Stimulated activated CD8-positive, alpha-beta memory T cell treated with anti-CD3 and anti-CD28 coated beads, Interleukin-2, amount 100 ng/mL, for 1 hour (primary cell): ENCODE data around the gene CLCN4.

Experiments
- DNase-seq, 2 donors: peaks; one replicate each; pipeline ENCODE4 v3.0.0-alpha.2; 2020; ENCODE audit warnings: low read depth in 2 of 2

CLCN4 gene

GRCh38 chrX:10129229-10129628 lies 27.5 kb upstream of the CLCN4 start:
- no peak for DNase-seq

DNA sequence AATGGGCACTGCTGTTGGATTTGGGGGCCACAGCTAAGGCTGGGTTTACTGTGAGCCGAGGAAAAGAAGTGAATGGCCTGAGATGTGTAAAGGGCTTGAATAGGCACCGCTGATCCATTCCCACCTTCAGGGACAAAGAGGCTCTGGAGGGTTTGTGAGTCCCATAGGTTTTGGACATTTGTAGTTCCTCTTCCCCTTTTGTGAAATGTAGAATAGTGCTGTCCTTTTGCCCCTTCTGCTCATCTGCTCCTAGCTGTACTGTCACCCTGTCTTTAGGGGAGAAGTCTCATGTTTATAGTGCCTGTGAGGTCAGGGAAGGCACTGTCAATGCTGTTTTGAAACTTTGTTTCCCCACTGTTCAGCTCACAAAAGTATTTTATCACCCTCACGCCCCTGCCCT lies 26.4 kb upstream of the CLCN4 start:
- no peak for DNase-seq

DNA sequence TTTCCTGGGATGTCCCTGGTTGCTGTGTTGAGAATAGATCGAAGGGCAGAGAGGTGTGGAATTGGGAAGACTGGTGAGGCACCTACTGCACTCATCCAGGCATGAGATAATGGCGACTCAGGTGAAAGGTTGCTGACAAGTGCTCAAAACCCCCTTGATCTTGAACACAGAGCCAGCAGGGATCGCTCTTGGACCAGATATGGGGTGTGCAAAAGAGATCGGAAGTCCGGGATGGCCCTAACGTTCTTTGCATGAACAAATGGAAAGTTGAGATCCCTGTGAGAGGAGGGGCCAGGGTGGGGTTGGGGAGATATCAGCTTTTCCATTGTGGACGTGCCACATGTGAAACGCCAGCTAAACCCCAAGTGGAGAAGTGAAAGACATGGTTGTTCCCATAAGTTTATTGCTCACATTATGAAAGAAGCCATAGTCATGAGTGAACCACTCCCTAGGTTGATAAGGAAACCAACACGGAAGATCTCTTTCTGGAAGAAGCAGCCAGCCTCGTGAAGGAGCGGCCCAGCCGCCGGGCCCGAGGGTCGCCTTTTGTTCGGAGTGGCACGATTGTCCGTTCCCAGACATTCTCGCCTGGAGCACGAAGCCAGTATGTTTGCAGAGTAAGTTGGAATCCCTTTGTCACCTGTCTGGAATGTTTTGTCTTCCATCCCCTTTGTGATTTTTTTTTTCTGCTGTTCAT lies 22.6 kb upstream of the CLCN4 start:
- DNase-seq, result no peak

GRCh38 chrX:10134921-10135320 lies 21.9 kb upstream of the CLCN4 start:
- no peak for DNase-seq

DNA sequence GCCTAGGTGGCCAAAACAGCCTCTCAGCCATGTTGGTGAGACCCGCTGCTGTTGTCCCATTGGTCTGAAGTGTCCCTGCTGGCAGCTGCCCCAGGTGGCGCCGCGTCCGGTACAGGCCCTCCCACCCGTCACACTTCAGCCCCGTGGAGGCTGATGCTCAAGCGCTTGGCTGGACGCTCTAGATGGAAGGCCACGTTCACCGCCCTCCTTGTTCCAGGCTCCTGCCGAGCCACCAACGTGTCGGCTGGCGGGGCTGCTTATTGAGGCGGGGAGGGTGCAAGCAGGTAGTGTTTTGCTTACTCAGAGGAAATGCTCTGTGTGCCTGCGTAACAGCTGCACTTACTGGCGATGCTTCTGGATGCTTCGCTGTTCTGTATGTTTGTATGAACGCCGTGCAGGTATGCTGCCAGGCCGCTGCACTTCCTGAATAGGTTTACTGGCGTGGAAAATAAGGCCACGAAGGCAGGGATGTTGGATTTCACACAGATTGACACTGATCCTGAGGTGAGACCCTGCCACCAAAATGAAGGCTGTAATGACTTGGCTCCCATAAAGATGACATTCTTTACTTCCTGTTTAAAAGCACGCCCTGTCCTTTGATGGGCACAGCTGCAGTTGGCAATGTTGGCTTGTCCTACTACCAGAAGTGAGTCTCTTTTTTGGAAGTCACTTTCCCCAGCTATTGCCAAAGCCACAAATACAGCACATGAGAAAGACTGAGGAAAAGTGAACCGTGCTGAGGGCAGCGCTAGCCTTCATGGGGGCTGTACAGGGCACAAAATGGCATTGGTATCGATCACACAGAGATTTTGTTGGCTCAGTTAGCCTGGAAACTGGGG lies 21.0 kb upstream of the CLCN4 start:
- DNase-seq, result no peak

GRCh38 chrX:10138726-10139125 lies 18.0 kb upstream of the CLCN4 start:
- DNase-seq, result no peak

GRCh38 chrX:10140264-10140663 lies 16.5 kb upstream of the CLCN4 start:
- no peak for DNase-seq

- no peak for DNase-seq
These were observed 14.7 kb upstream of the CLCN4 start for GRCh38 chrX:10142041-10142599.

DNA sequence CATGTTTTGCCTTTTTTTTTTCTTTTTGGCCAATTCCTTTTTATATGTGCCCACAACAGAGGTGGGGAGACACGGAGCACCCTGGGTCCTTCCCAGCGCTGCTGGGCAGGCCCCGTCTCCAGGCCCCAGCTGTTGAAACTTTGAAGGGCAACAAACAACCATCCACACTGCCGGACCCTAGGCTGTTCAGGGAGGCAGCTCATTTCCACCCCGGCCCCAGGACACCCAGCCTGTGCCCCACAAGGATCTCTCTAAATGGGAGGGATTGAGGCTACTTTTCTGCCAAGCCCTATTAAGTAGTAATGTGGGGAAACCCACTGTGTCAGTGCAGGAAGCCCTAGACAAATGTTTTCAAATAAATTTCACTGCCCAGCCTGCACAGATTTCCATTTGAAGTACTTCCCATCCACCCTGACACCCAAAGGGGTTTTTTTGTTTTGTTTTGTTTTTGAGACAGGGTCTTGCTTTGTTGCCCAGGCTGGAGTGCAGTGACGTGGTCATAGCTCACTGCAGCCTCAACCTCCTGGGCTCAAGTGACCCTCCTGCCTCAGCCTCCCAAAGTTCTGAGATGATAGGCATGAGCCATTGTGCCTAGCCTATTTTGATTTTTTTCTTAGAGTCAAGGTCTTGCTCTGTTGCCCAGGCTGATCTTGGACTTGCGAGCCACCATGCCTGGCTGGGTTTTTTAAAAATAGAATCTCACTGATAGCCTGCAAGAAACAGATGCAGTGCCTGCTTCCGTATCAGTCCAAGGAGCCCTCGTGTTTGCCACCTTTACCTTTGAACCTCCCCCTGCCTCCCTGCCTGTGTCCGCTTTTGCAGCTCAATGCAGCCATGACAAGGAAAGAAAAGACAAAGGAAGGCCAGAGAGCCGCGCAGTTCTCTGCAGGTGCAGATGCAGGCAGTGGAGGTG lies 13.4 kb upstream of the CLCN4 start:
- no peak for DNase-seq

DNA sequence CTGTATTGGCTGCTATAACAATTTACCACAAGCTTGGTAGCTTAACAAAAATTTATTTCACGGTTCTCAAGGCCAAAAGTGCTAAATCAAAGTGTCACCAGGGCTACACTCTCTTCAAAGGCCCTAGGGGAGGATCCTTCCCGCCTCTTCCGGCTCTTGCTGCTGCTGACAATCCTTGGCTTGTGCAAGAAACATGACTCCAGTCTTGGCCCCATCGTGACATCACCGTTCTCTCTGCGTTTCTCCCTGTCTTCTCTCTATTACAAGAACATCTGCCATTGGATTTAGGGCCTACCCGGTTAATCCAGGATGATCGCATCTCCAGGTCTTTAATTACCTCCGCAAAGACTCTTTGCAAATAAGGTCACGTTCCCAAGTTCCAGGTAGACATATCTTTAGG lies 10.4 kb upstream of the CLCN4 start:
- DNase-seq, result no peak

DNA sequence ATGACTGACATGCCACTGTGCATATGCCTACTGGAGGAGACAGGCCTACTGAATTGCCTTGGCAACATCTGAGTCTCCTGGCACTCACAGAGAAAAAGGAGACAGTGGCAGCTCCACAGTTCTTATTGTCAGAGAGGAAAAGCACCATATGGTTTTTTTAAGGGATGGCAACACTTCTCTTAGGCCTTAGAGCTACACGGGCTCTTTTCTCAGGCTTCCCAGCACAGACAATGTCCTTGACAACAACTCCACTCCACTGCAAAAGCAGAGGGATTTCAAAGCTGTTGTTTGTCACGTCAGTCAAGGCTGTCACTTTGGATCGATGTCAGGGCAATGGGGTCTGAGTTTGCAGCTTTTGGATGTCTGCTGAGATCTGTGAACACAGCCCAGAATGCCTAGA lies 4.7 kb upstream of the CLCN4 start:
- no peak for DNase-seq

GRCh38 chrX:10155137-10155536 lies 1.6 kb upstream of the CLCN4 start:
- no peak for DNase-seq

- no peak for DNase-seq
These were observed 212 bp downstream of the CLCN4 start for GRCh38 chrX:10157032-10157341.

GRCh38 chrX:10157543-10157942 lies 768 bp downstream of the CLCN4 start:
- no peak for DNase-seq

GRCh38 chrX:10158279-10159144 lies 1.7 kb downstream of the CLCN4 start:
- DNase-seq, result no peak

DNA sequence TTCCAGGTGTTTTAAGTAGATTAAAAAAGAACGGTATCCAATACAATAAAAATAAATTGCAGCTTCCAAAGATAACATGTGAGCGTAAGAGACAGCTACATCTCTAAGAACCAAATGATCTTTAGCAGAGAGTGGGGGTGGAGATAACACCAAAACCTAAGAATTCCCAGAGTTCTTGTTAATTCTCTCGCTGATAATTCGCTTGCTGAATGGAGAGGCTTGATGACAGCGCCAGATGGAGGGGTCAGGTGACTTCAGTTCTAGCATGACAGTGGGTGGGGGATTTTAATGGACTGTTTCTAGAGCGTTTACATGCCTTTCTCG lies 2.3 kb downstream of the CLCN4 start:
- no peak for DNase-seq

GRCh38 chrX:10160211-10160610 lies 3.4 kb downstream of the CLCN4 start:
- DNase-seq, result no peak

DNA sequence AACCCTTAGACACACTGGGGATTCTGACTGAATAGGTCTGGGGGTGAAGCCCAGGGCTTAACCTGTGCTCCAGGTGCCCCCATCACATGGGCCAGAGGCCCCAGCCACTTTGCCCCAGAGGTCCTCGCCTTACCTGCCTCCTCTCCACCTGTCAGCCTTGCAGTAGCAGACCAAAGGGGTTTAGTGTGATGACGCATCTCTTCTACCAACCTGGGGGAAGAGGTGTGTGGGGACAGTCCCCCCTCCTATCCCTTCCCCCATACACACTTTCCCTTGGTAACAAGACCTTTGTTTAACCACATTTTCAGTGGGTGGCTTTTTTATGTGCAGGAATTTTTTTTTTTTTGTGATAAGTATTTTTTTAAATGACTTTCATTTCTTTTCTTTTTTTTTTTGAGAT lies 6.3 kb downstream of the CLCN4 start:
- DNase-seq, result no peak

DNA sequence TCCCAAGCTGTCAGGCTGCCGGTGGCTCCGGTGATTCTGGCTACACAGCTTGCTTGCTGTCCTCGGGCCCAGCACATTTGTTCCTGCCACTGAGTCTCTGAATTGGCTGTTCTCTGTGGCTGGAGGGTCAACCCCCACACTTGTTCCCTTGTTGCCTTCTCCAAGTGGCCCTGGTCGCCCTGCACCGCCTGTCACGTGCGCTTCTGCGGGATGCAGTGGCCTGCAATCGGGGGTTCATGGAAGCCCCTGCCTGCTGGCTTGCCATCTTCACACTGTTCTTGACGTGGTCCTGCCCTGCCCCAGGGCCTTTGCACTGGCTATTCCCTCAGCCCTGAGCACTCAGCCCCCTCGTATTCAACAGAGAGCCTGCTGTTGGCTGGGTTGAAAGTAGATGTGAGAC lies 8.1 kb downstream of the CLCN4 start:
- no peak for DNase-seq

DNA sequence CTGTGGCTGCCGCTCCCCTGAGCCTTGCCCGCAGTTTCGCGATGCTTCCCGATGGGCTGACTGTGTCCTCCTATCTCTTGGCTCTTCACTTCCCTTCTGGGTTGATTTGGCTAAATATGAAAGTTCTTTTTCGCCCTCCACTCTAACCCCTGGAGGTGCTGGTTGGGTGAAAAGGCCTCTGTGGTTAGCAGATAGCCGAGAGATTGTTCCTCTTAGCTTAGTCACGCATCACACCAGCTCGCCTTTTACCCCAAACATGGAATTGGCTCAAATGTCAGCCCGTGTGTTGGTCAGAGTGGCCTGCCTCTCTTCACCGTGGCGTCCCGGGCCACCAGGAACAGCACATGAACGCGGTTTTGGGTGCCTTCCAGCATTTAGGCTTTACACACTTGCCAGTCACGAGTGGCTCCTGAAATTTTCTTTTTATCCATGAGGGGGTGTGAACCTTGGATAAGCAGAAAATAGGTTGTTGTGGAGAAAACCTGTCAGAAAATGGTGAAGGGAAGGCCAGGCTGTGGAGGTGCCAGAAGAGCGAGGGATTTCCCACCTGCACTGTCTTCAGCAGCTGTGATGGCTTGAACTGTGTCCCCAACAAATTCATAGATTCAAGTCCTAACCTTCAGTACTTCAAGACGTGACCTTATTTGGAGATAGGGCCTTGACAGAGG lies 8.9 kb downstream of the CLCN4 start:
- DNase-seq, result no peak

GRCh38 chrX:10166248-10166716 lies 9.5 kb downstream of the CLCN4 start:
- DNase-seq, result no peak
